ENCODE data around the gene GPT2. TPM values are rescaled to one million over a fixed set of nuclear protein-coding genes. Genes with fewer than 3 reads are reported as not detected.
"Not testable (repeated sequence)": the region's sequence is repeated elsewhere in the genome, so short reads cannot be mapped to it uniquely, and the experiment has no call there.

The GPT2 gene
- total RNA-seq, 1 experiment from 2014 or later = 12.7 TPM

DNA sequence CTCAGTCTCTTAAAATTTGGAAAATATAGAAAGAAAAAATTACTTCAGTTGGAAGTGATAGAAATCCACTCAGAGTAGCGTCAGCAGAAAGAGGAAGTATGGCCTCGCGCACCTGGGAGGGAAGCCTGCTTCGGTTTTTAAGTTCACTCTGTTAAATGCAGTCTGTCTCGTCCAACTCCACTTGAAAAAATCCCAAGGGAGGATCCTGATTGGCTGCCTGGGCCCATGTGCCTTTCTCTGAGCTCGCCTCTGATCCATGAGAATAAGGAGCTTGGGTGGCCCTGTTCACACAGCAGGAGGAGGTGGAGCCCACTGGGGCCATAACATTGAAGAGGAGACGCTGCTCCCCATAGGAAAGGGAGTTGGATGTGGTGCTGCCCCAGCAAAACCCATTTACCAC lies 48.6 kb downstream of the GPT2 start:
- H3K9me3 ChIP-seq (ENCODE audit: control insufficient read depth, insufficient read depth, low read depth, low read length) = no peaks in the 10 kb centered on the region
- intact Hi-C loops (cut with micrococcal nuclease; ENCODE audit: unreplicated experiment) = no loop called here
- ChIA-PET CTCF (interaction anchor here (0.5 kb wide), 1 partner anchor 42 kb away, joined by 8 read pairs; no protein-coding TSS in a partner anchor), POLR2A (no interaction called here)
- DNase-seq (ENCODE audit: low read depth, low spot score) (no peak), ATAC-seq (no peak)
- TF ChIP-seq, protein P1, sequence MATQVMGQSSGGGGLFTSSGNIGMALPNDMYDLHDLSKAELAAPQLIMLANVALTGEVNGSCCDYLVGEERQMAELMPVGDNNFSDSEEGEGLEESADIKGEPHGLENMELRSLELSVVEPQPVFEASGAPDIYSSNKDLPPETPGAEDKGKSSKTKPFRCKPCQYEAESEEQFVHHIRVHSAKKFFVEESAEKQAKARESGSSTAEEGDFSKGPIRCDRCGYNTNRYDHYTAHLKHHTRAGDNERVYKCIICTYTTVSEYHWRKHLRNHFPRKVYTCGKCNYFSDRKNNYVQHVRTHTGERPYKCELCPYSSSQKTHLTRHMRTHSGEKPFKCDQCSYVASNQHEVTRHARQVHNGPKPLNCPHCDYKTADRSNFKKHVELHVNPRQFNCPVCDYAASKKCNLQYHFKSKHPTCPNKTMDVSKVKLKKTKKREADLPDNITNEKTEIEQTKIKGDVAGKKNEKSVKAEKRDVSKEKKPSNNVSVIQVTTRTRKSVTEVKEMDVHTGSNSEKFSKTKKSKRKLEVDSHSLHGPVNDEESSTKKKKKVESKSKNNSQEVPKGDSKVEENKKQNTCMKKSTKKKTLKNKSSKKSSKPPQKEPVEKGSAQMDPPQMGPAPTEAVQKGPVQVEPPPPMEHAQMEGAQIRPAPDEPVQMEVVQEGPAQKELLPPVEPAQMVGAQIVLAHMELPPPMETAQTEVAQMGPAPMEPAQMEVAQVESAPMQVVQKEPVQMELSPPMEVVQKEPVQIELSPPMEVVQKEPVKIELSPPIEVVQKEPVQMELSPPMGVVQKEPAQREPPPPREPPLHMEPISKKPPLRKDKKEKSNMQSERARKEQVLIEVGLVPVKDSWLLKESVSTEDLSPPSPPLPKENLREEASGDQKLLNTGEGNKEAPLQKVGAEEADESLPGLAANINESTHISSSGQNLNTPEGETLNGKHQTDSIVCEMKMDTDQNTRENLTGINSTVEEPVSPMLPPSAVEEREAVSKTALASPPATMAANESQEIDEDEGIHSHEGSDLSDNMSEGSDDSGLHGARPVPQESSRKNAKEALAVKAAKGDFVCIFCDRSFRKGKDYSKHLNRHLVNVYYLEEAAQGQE (IDR thresholded peaks at IDR 0.05; ENCODE audit: insufficient read depth in 1 of 2, low read depth in 2 of 2, low read length in 1 of 2) = no peak
- no peak for TF ChIP-seq TCF7L2 (IDR thresholded peaks at IDR 0.05; ENCODE audit: low read depth, low read length)
- TF ChIP-seq, protein P2, sequence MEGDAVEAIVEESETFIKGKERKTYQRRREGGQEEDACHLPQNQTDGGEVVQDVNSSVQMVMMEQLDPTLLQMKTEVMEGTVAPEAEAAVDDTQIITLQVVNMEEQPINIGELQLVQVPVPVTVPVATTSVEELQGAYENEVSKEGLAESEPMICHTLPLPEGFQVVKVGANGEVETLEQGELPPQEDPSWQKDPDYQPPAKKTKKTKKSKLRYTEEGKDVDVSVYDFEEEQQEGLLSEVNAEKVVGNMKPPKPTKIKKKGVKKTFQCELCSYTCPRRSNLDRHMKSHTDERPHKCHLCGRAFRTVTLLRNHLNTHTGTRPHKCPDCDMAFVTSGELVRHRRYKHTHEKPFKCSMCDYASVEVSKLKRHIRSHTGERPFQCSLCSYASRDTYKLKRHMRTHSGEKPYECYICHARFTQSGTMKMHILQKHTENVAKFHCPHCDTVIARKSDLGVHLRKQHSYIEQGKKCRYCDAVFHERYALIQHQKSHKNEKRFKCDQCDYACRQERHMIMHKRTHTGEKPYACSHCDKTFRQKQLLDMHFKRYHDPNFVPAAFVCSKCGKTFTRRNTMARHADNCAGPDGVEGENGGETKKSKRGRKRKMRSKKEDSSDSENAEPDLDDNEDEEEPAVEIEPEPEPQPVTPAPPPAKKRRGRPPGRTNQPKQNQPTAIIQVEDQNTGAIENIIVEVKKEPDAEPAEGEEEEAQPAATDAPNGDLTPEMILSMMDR (IDR thresholded peaks at IDR 0.05) = no peak
- no peak for TF ChIP-seq POLR2AphosphoS5 (IDR thresholded peaks at IDR 0.05; ENCODE audit: low read depth, low read length)
- no peak for TF ChIP-seq SIN3A (IDR thresholded peaks at IDR 0.05; ENCODE audit: borderline replicate concordance, insufficient read depth, low read depth, low read length)
- no peaks in the 10 kb centered on the region for H3K27me3 ChIP-seq (ENCODE audit: control insufficient read depth, insufficient read depth, low read length)
- in situ Hi-C loops (cut with HindIII; ENCODE audit: low pct_unique_long_range_greater_than_20kb, low sequenced_read_pairs) = no loop called here
- no TSS peak for BruUV-seq (replicated peaks)
- no peaks in the 10 kb centered on the region for H3K36me3 ChIP-seq (ENCODE audit: control insufficient read depth, insufficient read depth, low read length)
- no peaks in the 10 kb centered on the region for H3K4me1 ChIP-seq (ENCODE audit: control insufficient read depth, insufficient read depth, low read length)
- H3K4me3 ChIP-seq (ENCODE audit: low read depth in 2 of 2, low read length in 2 of 2) = no peak overlapping the region
- H3K27ac ChIP-seq (ENCODE audit: low read length) = no peak overlapping the region

DNA sequence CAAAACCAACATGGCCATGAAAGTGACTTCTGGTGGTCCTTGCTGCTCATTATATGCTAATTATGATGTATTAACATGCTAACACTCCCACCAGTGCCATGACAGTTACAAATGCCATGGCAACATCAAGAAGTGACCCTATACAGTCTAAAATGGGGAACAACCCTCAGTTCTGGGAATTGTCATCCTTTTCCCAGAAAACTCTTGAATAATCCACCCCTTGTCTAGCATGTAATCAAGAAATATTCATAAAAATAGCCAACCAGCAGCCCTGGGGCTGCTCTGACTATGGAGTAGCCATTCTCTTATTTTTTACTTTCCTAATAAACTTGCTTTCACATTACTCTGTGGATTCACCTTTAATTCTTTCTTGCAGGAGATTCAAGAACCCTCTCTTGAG lies 53.4 kb downstream of the GPT2 start:
- DNase-seq (ENCODE audit: low read depth, low spot score) = no peak
- Histone ChIP-seq H3K9me3 (ENCODE audit: control insufficient read depth, insufficient read depth, low read depth, low read length) (no peaks in the 10 kb centered on the region), H3K36me3 (ENCODE audit: control insufficient read depth, insufficient read depth, low read length) (no peaks in the 10 kb centered on the region), H3K27me3 (ENCODE audit: control insufficient read depth, insufficient read depth, low read length) (no peaks in the 10 kb centered on the region), H3K4me1 (ENCODE audit: control insufficient read depth, insufficient read depth, low read length) (no peaks in the 10 kb centered on the region), H3K27ac (ENCODE audit: low read length) (no peak overlapping the region), H3K4me3 (ENCODE audit: low read depth in 2 of 2, low read length in 2 of 2) (no peak overlapping the region)
- intact Hi-C loops (cut with micrococcal nuclease; ENCODE audit: unreplicated experiment) = no loop called here
- POLR2A ChIA-PET = no interaction called here
- CTCF ChIA-PET = no interaction called here
- TF ChIP-seq SIN3A (IDR thresholded peaks at IDR 0.05; ENCODE audit: borderline replicate concordance, insufficient read depth, low read depth, low read length) = no peak
- TF ChIP-seq TCF7L2 (IDR thresholded peaks at IDR 0.05; ENCODE audit: low read depth, low read length) = no peak
- TF ChIP-seq, protein P2 (IDR thresholded peaks at IDR 0.05) = no peak
- TF ChIP-seq, protein P1 (IDR thresholded peaks at IDR 0.05; ENCODE audit: insufficient read depth in 1 of 2, low read depth in 2 of 2, low read length in 1 of 2) = no peak
- TF ChIP-seq POLR2AphosphoS5 (IDR thresholded peaks at IDR 0.05; ENCODE audit: low read depth, low read length) = no peak
- ATAC-seq = no peak
- BruUV-seq (replicated peaks) = no TSS peak
- in situ Hi-C loops (cut with HindIII; ENCODE audit: low pct_unique_long_range_greater_than_20kb, low sequenced_read_pairs) = no loop called here

DNA sequence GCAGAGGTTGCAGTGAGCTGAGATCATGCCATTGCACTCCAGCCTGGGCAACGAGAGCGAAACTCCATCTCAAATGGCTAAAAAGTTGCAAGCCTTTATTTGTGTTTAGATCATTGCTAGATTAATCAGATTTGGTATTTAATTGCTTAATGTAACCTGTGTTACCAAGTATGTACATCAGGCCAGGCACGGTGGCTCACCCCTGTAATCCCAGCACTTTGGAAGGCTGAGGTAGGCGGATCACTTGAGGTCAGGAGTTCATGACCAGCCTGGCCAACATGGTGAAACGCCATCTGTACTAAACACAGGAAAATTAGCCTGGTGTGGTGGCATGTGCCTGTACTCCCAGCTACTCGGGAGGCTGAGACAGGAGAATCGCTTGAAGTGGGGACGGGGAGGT lies 60.6 kb downstream of the GPT2 start:
- POLR2A ChIA-PET = not testable (repeated sequence)

More for the DNA sequence above, 60.6 kb downstream of the GPT2 start:
- in situ Hi-C loops (cut with HindIII; ENCODE audit: low pct_unique_long_range_greater_than_20kb, low sequenced_read_pairs); DNase-seq (ENCODE audit: low read depth, low spot score); H3K27ac ChIP-seq (ENCODE audit: low read length); H3K9me3 ChIP-seq (ENCODE audit: control insufficient read depth, insufficient read depth, low read depth, low read length); H3K36me3 ChIP-seq (ENCODE audit: control insufficient read depth, insufficient read depth, low read length); H3K27me3 ChIP-seq (ENCODE audit: control insufficient read depth, insufficient read depth, low read length); BruUV-seq (replicated peaks); H3K4me3 ChIP-seq (ENCODE audit: low read depth in 2 of 2, low read length in 2 of 2); ATAC-seq; intact Hi-C loops (cut with micrococcal nuclease; ENCODE audit: unreplicated experiment); H3K4me1 ChIP-seq (ENCODE audit: control insufficient read depth, insufficient read depth, low read length): not testable (repeated sequence)
- CTCF ChIA-PET = interaction anchor here (0.8 kb wide), 1 partner anchor 36 kb away, joined by 5 read pairs; no protein-coding TSS in a partner anchor
